Stimulated activated naive CD8-positive, alpha-beta T cell treated with anti-CD3 and anti-CD28 coated beads, Interleukin-15, amount 100 ng/mL, for 72 hours (primary cell): ENCODE data around the gene OR2T34.
A peak's percentile ranks its signal among the peaks of the same experiment; 100 is the strongest.
"Not testable (repeated sequence)": the region's sequence is repeated elsewhere in the genome, so short reads cannot be mapped to it uniquely, and the experiment has no call there.

ENCODE experiments used
- ATAC-seq: fragments of 150-1000 bp; cut with Tn5 transposase; 2 replicates; pipeline ENCODE4 v1.10.0; 2021; ENCODE audit warnings: mild to moderate bottlenecking, moderate library complexity
- DNase-seq, 2 donors: peaks; one replicate each; pipeline ENCODE4 v3.0.0; 2021 to 2022
- H3K27ac Mint-ChIP-seq, 2 donors: one replicate each; pipeline ENCODE4 v1.8.0; 2022; ENCODE audit warnings: mild to moderate bottlenecking in 2 of 2, mixed read lengths in 2 of 2, moderate library complexity in 2 of 2
- H3K27me3 Mint-ChIP-seq: one replicate; pipeline ENCODE4 v1.8.0; 2022; ENCODE audit warnings: mixed read lengths
- H3K4me1 Mint-ChIP-seq: one replicate; pipeline ENCODE4 v1.8.0; 2022; ENCODE audit warnings: mild to moderate bottlenecking, mixed read lengths
- H3K4me3 Mint-ChIP-seq, 2 donors: one replicate each; pipeline ENCODE4 v1.8.0; 2022; ENCODE audit warnings: mild to moderate bottlenecking in 2 of 2, mixed read lengths in 2 of 2, moderate library complexity in 1 of 2
- H3K9me3 Mint-ChIP-seq, 2 donors: one replicate each; pipeline ENCODE4 v1.8.0; 2022; ENCODE audit warnings: mixed read lengths in 2 of 2

The OR2T34 gene

GRCh38 chr1:248574657-248575056 is at the start of gene OR2T34:
TSS of gene OR2T34 (minus strand) at chr1:248574757. CDS start at chr1:248574757, 0 bp downstream.
- H3K4me1 Mint-ChIP-seq, H3K9me3 Mint-ChIP-seq, H3K27me3 Mint-ChIP-seq, H3K27ac Mint-ChIP-seq, ATAC-seq, DNase-seq, H3K4me3 Mint-ChIP-seq: not testable (repeated sequence)

- no peaks in the 10 kb centered on the region for H3K27me3 Mint-ChIP-seq
- H3K4me1 Mint-ChIP-seq = peaks cover 4% of the 10 kb centered on the region
- no peak overlapping the region for H3K4me3 Mint-ChIP-seq
- ATAC-seq (peak; percentile 80), DNase-seq (no peak)
- H3K9me3 Mint-ChIP-seq = no peaks in the 10 kb centered on the region
- no peak overlapping the region for H3K27ac Mint-ChIP-seq
These were observed 48.0 kb upstream of the OR2T34 start for GRCh38 chr1:248622570-248623001.

GRCh38 chr1:248621770-248622169 is 47.2 kb upstream of the OR2T34 start:
- ATAC-seq = no peak
- no peak overlapping the region for H3K27ac Mint-ChIP-seq
- no peaks in the 10 kb centered on the region for H3K9me3 Mint-ChIP-seq
- no peak for DNase-seq
- H3K4me1 Mint-ChIP-seq = peaks cover 4% of the 10 kb centered on the region
- H3K27me3 Mint-ChIP-seq = no peaks in the 10 kb centered on the region
- no peak overlapping the region for H3K4me3 Mint-ChIP-seq

- Mint-ChIP-seq H3K27me3 (no peaks in the 10 kb centered on the region), H3K4me1 (peaks cover 15% of the 10 kb centered on the region), H3K27ac (no peak overlapping the region), H3K4me3 (no peak overlapping the region), H3K9me3 (no peaks in the 10 kb centered on the region)
- peak in 1 of 2 donors; percentile 42 for DNase-seq
- peak; percentile 50 for ATAC-seq
These were observed 44.3 kb upstream of the OR2T34 start for GRCh38 chr1:248618878-248619277.

- no peak for DNase-seq
- Mint-ChIP-seq H3K27ac (no peak overlapping the region), H3K4me1 (peaks cover 23% of the 10 kb centered on the region), H3K27me3 (no peaks in the 10 kb centered on the region), H3K4me3 (no peak overlapping the region), H3K9me3 (no peaks in the 10 kb centered on the region)
- ATAC-seq = no peak
These were observed 43.6 kb upstream of the OR2T34 start for GRCh38 chr1:248618119-248618518.

- H3K9me3 Mint-ChIP-seq = no peaks in the 10 kb centered on the region
- peak overlapping the region in 1 of 2 donors; percentile 26 for H3K4me3 Mint-ChIP-seq
These were observed 39.2 kb upstream of the OR2T34 start for GRCh38 chr1:248613742-248614141.

GRCh38 chr1:248611883-248612414 is 37.4 kb upstream of the OR2T34 start:
- Mint-ChIP-seq H3K4me1 (peaks cover 31% of the 10 kb centered on the region), H3K27ac (peak overlapping the region in 1 of 2 donors; percentile 38), H3K9me3 (no peaks in the 10 kb centered on the region), H3K4me3 (peak overlapping the region; percentile 1 to 7), H3K27me3 (no peaks in the 10 kb centered on the region)
- DNase-seq (peak in 1 of 2 donors; percentile 38), ATAC-seq (peak; percentile 90)

More at GRCh38 chr1:248613742-248614141, 39.2 kb upstream of the OR2T34 start:
- peaks cover 35% of the 10 kb centered on the region for H3K4me1 Mint-ChIP-seq
- no peaks in the 10 kb centered on the region for H3K27me3 Mint-ChIP-seq
- H3K27ac Mint-ChIP-seq = peak overlapping the region in 1 of 2 donors; percentile 76
- DNase-seq (no peak), ATAC-seq (peak; percentile 70)

- DNase-seq = no peak
- H3K27ac Mint-ChIP-seq = no peak overlapping the region
- ATAC-seq = no peak
- H3K4me1 Mint-ChIP-seq = peaks cover 33% of the 10 kb centered on the region
- H3K9me3 Mint-ChIP-seq = no peaks in the 10 kb centered on the region
- no peaks in the 10 kb centered on the region for H3K27me3 Mint-ChIP-seq
- H3K4me3 Mint-ChIP-seq = no peak overlapping the region
These were observed 35.7 kb upstream of the OR2T34 start for GRCh38 chr1:248610301-248610700.

- no peak overlapping the region for H3K27ac Mint-ChIP-seq
- no peak overlapping the region for H3K4me3 Mint-ChIP-seq
- H3K27me3 Mint-ChIP-seq = no peaks in the 10 kb centered on the region
- no peak for ATAC-seq
- DNase-seq = no peak
- H3K4me1 Mint-ChIP-seq = peaks cover 9% of the 10 kb centered on the region
- no peaks in the 10 kb centered on the region for H3K9me3 Mint-ChIP-seq
These were observed 24.8 kb upstream of the OR2T34 start for GRCh38 chr1:248599396-248599795.

GRCh38 chr1:248597589-248597988 is 23.0 kb upstream of the OR2T34 start, which contains the start of gene OR2T10:
TSS of gene OR2T10 (minus strand) at chr1:248597700. CDS start at chr1:248593768, 3,932 bp downstream.
- Mint-ChIP-seq H3K9me3 (no peaks in the 10 kb centered on the region), H3K4me1 (peaks cover 9% of the 10 kb centered on the region), H3K27me3 (no peaks in the 10 kb centered on the region), H3K4me3 (no peak within 1 kb of the TSS), H3K27ac (no peak within 1 kb of the TSS)
- no peak for DNase-seq
- no peak for ATAC-seq

GRCh38 chr1:248596615-248597014 is 22.1 kb upstream of the OR2T34 start:
- DNase-seq (no peak), ATAC-seq (peak; percentile 73)
- Mint-ChIP-seq H3K9me3 (no peaks in the 10 kb centered on the region), H3K4me3 (no peak overlapping the region), H3K27me3 (no peaks in the 10 kb centered on the region), H3K27ac (no peak overlapping the region), H3K4me1 (peaks cover 9% of the 10 kb centered on the region)

- DNase-seq = no peak
- peaks cover 0 to 4% of the 10 kb centered on the region in 2 donors for H3K9me3 Mint-ChIP-seq
- no peak for ATAC-seq
These were observed 18.7 kb upstream of the OR2T34 start for GRCh38 chr1:248593226-248593625.

GRCh38 chr1:248592655-248593054 is 18.1 kb upstream of the OR2T34 start:
- DNase-seq (no peak), ATAC-seq (no peak)
- peaks cover 0 to 4% of the 10 kb centered on the region in 2 donors for H3K9me3 Mint-ChIP-seq
- H3K27ac Mint-ChIP-seq = no peak overlapping the region
- H3K27me3 Mint-ChIP-seq = no peaks in the 10 kb centered on the region
- peaks cover 9% of the 10 kb centered on the region for H3K4me1 Mint-ChIP-seq
- no peak overlapping the region for H3K4me3 Mint-ChIP-seq

More at GRCh38 chr1:248593226-248593625, 18.7 kb upstream of the OR2T34 start:
- Mint-ChIP-seq H3K27me3 (no peaks in the 10 kb centered on the region), H3K4me1 (peaks cover 9% of the 10 kb centered on the region), H3K4me3 (no peak overlapping the region), H3K27ac (no peak overlapping the region)

GRCh38 chr1:248590055-248590454 is 15.5 kb upstream of the OR2T34 start:
- no peak for DNase-seq
- ATAC-seq = no peak
- Mint-ChIP-seq H3K27me3 (no peaks in the 10 kb centered on the region), H3K4me1 (peaks cover 5% of the 10 kb centered on the region), H3K27ac (no peak overlapping the region), H3K9me3 (peaks cover 4 to 6% of the 10 kb centered on the region in 2 donors), H3K4me3 (no peak overlapping the region)

GRCh38 chr1:248589334-248589733 is 14.8 kb upstream of the OR2T34 start:
- DNase-seq = no peak
- Mint-ChIP-seq H3K9me3 (peaks cover 4 to 6% of the 10 kb centered on the region in 2 donors), H3K27me3 (no peaks in the 10 kb centered on the region), H3K27ac (no peak overlapping the region), H3K4me1 (peaks cover 10% of the 10 kb centered on the region), H3K4me3 (no peak overlapping the region)
- ATAC-seq = no peak

- no peak for ATAC-seq
- peaks cover 12% of the 10 kb centered on the region for H3K4me1 Mint-ChIP-seq
- no peaks in the 10 kb centered on the region for H3K27me3 Mint-ChIP-seq
- peaks cover 4 to 6% of the 10 kb centered on the region in 2 donors for H3K9me3 Mint-ChIP-seq
- H3K4me3 Mint-ChIP-seq = no peak overlapping the region
- no peak for DNase-seq
- H3K27ac Mint-ChIP-seq = no peak overlapping the region
These were observed 10.7 kb upstream of the OR2T34 start for GRCh38 chr1:248585266-248585665.
